Activated CD8-positive, alpha-beta memory T cell treated with anti-CD3 and anti-CD28 coated beads, Interleukin-2, amount 10 ng/mL, durations not matched to agents 7 days and 5 days (primary cell): ENCODE data around the gene MBD3L3. TPM values are rescaled to one million over a fixed set of nuclear protein-coding genes. Genes with fewer than 3 reads are reported as not detected.
"Not testable (repeated sequence)": the region's sequence is repeated elsewhere in the genome, so short reads cannot be mapped to it uniquely, and the experiment has no call there.

ENCODE experiments used
- ATAC-seq: fragments of 150-1000 bp; cut with Tn5 transposase; one replicate; pipeline ENCODE4 v1.10.0; 2021; ENCODE audit warnings: moderate library complexity
- CTCF ChIA-PET: fragments of 350-600 bp; sonication (Branson Sonifier 250); formaldehyde crosslinking; loops from one replicate; lab custom pipeline; 2021; ENCODE audit warnings: antibody characterized with exemption; lab: Charles Lee
- DNase-seq: peaks from one replicate; pipeline ENCODE4 v3.0.0-alpha.2; 2020
- H3K27ac Mint-ChIP-seq: one replicate; pipeline ENCODE4 v1.8.0; 2021; ENCODE audit warnings: mild to moderate bottlenecking, mixed read lengths
- H3K27me3 Mint-ChIP-seq: one replicate; pipeline ENCODE4 v1.8.0; 2021; ENCODE audit warnings: mixed read lengths
- H3K36me3 Mint-ChIP-seq: one replicate; pipeline ENCODE4 v1.8.0; 2021; ENCODE audit warnings: mild to moderate bottlenecking, mixed read lengths
- H3K4me1 Mint-ChIP-seq: one replicate; pipeline ENCODE4 v1.8.0; 2021; ENCODE audit warnings: mixed read lengths
- H3K4me3 Mint-ChIP-seq: one replicate; pipeline ENCODE4 v1.8.0; 2021; ENCODE audit warnings: mild to moderate bottlenecking, moderate library complexity, mixed read lengths
- H3K9me3 Mint-ChIP-seq: one replicate; pipeline ENCODE4 v1.8.0; 2022; ENCODE audit warnings: low read depth, mixed read lengths
- total RNA-seq, 2 experiments: library from RNA; stranded (reverse); gene quantifications; one replicate each; pipeline ENCODE4 v1.2.3, GENCODE V29; 2021

MBD3L3 gene
- not detected for total RNA-seq

GRCh38 chr19:7058576-7058975, at the start of gene MBD3L3:
TSS of gene MBD3L3 (minus strand) at chr19:7058676. CDS start at chr19:7058605, 71 bp downstream.
- H3K9me3 Mint-ChIP-seq, H3K4me3 Mint-ChIP-seq, ATAC-seq, H3K27me3 Mint-ChIP-seq, H3K36me3 Mint-ChIP-seq, DNase-seq, H3K4me1 Mint-ChIP-seq, H3K27ac Mint-ChIP-seq, CTCF ChIA-PET: not testable (repeated sequence)

- no peak for ATAC-seq
- no peak overlapping the region for H3K4me3 Mint-ChIP-seq
- no peak overlapping the region for H3K27ac Mint-ChIP-seq
- CTCF ChIA-PET: no interaction called here
- peaks cover 4% of the 10 kb centered on the region for H3K4me1 Mint-ChIP-seq
- DNase-seq: no peak
- H3K27me3 Mint-ChIP-seq: no peaks in the 10 kb centered on the region
- H3K36me3 Mint-ChIP-seq: no peaks in the 10 kb centered on the region
- H3K9me3 Mint-ChIP-seq: no peaks in the 10 kb centered on the region
Observed at GRCh38 chr19:7106711-7107657, 48.5 kb upstream of the MBD3L3 start.

- no peaks in the 10 kb centered on the region for H3K36me3 Mint-ChIP-seq
- H3K27ac Mint-ChIP-seq: no peak overlapping the region
- no peak overlapping the region for H3K4me3 Mint-ChIP-seq
- CTCF ChIA-PET: no interaction called here
- no peak for DNase-seq
- peaks cover 11% of the 10 kb centered on the region for H3K4me1 Mint-ChIP-seq
- no peaks in the 10 kb centered on the region for H3K9me3 Mint-ChIP-seq
- ATAC-seq: no peak
- H3K27me3 Mint-ChIP-seq: peaks cover 4% of the 10 kb centered on the region
Observed at GRCh38 chr19:7104747-7105447, 46.4 kb upstream of the MBD3L3 start.

- ATAC-seq (no peak), DNase-seq (no peak)
- CTCF ChIA-PET: interaction anchor here (0.7 to 2.5 kb wide), 22 partner anchors 8 to 699 kb away, joined by 3 to 33 read pairs (median 4); partner anchors contain the start of genes ARHGEF18, TRAPPC5 and ZNF557
- Mint-ChIP-seq H3K9me3 (peaks cover 10% of the 10 kb centered on the region), H3K4me1 (peaks cover 27% of the 10 kb centered on the region), H3K27me3 (peaks cover 4% of the 10 kb centered on the region), H3K36me3 (peaks cover 11% of the 10 kb centered on the region), H3K4me3 (no peak overlapping the region), H3K27ac (no peak overlapping the region)
Observed at GRCh38 chr19:7101498-7102253, 43.2 kb upstream of the MBD3L3 start.

GRCh38 chr19:7099597-7099921, 41.1 kb upstream of the MBD3L3 start:
- peaks cover 4% of the 10 kb centered on the region for H3K27me3 Mint-ChIP-seq
- H3K36me3 Mint-ChIP-seq: peaks cover 21% of the 10 kb centered on the region
- peaks cover 24% of the 10 kb centered on the region for H3K9me3 Mint-ChIP-seq
- peak overlapping the region; percentile 98 for H3K4me3 Mint-ChIP-seq
- CTCF ChIA-PET: interaction anchor here (0.9 to 1.8 kb wide), 9 partner anchors 29 to 729 kb away, joined by 3 to 11 read pairs (median 5); partner anchors contain the start of genes TRAPPC5 and ZNF557
- no peak for DNase-seq
- H3K4me1 Mint-ChIP-seq: peaks cover 27% of the 10 kb centered on the region
- ATAC-seq: no peak
- H3K27ac Mint-ChIP-seq: peak overlapping the region; percentile 95

- DNase-seq (peak; percentile 92), ATAC-seq (peak; percentile 95)
- peaks cover 27% of the 10 kb centered on the region for H3K4me1 Mint-ChIP-seq
- H3K4me3 Mint-ChIP-seq: peak overlapping the region; percentile 98
- CTCF ChIA-PET: interaction anchor here (0.9 to 1.8 kb wide), 10 partner anchors 29 to 730 kb away, joined by 3 to 11 read pairs (median 4); partner anchors contain the start of genes TRAPPC5 and ZNF557
- H3K27me3 Mint-ChIP-seq: peaks cover 4% of the 10 kb centered on the region
- H3K9me3 Mint-ChIP-seq: peaks cover 24% of the 10 kb centered on the region
- H3K36me3 Mint-ChIP-seq: peaks cover 21% of the 10 kb centered on the region
- H3K27ac Mint-ChIP-seq: peak overlapping the region; percentile 95
Observed at GRCh38 chr19:7098701-7099596, 40.5 kb upstream of the MBD3L3 start.

- no peak for ATAC-seq
- Mint-ChIP-seq H3K4me3 (peak overlapping the region; percentile 98), H3K27ac (no peak overlapping the region), H3K36me3 (peaks cover 21% of the 10 kb centered on the region), H3K9me3 (peaks cover 26% of the 10 kb centered on the region), H3K27me3 (peaks cover 4% of the 10 kb centered on the region), H3K4me1 (peaks cover 27% of the 10 kb centered on the region)
- CTCF ChIA-PET: interaction anchor here (1.6 to 1.8 kb wide), 2 partner anchors 28 to 243 kb away, joined by 4 to 10 read pairs; partner anchors contain the start of gene ZNF557
- no peak for DNase-seq
Observed at GRCh38 chr19:7098096-7098495, 39.6 kb upstream of the MBD3L3 start.

GRCh38 chr19:7088999-7089398, 30.5 kb upstream of the MBD3L3 start:
- Mint-ChIP-seq H3K9me3 (peaks cover 38% of the 10 kb centered on the region), H3K36me3 (peaks cover 42% of the 10 kb centered on the region), H3K4me1 (no peaks in the 10 kb centered on the region), H3K27me3 (no peaks in the 10 kb centered on the region), H3K27ac (no peak overlapping the region), H3K4me3 (no peak overlapping the region)
- CTCF ChIA-PET: no interaction called here
- DNase-seq (no peak), ATAC-seq (no peak)

GRCh38 chr19:7083076-7083956, 24.8 kb upstream of the MBD3L3 start:
- Mint-ChIP-seq H3K4me3 (no peak overlapping the region), H3K36me3 (peaks cover 80% of the 10 kb centered on the region), H3K4me1 (no peaks in the 10 kb centered on the region), H3K27ac (no peak overlapping the region), H3K27me3 (no peaks in the 10 kb centered on the region), H3K9me3 (peaks cover 49% of the 10 kb centered on the region)
- CTCF ChIA-PET: no interaction called here
- DNase-seq: no peak
- ATAC-seq: no peak

- no peaks in the 10 kb centered on the region for H3K27me3 Mint-ChIP-seq
- no peaks in the 10 kb centered on the region for H3K4me1 Mint-ChIP-seq
- ATAC-seq (no peak), DNase-seq (no peak)
- peaks cover 41% of the 10 kb centered on the region for H3K9me3 Mint-ChIP-seq
- peaks cover 95% of the 10 kb centered on the region for H3K36me3 Mint-ChIP-seq
- CTCF ChIA-PET: no interaction called here
- no peak overlapping the region for H3K27ac Mint-ChIP-seq
- no peak overlapping the region for H3K4me3 Mint-ChIP-seq
Observed at GRCh38 chr19:7078008-7078407, 19.5 kb upstream of the MBD3L3 start.

GRCh38 chr19:7076151-7076550, 17.7 kb upstream of the MBD3L3 start:
- no peak for ATAC-seq
- H3K9me3 Mint-ChIP-seq: peaks cover 36% of the 10 kb centered on the region
- peaks cover 89% of the 10 kb centered on the region for H3K36me3 Mint-ChIP-seq
- H3K4me3 Mint-ChIP-seq: no peak overlapping the region
- peaks cover 7% of the 10 kb centered on the region for H3K4me1 Mint-ChIP-seq
- H3K27me3 Mint-ChIP-seq: no peaks in the 10 kb centered on the region
- DNase-seq: no peak
- CTCF ChIA-PET: interaction anchor here (0.7 kb wide), 1 partner anchor 45 kb away, joined by 4 read pairs; no protein-coding TSS in a partner anchor
- H3K27ac Mint-ChIP-seq: no peak overlapping the region
